IgD-negative memory B cell (primary cell): ENCODE measurements around the gene ZNF467. TPM values are rescaled to one million over a fixed set of nuclear protein-coding genes. Genes with fewer than 3 reads are reported as not detected.

ENCODE experiments used
- H3K27ac Mint-ChIP-seq, 3 donors: one replicate each; pipeline ENCODE4 v1.8.0; 2020 to 2022; ENCODE audit warnings: mild to moderate bottlenecking in 3 of 3, mixed read lengths in 3 of 3, moderate library complexity in 1 of 3
- H3K27me3 Mint-ChIP-seq: one replicate; pipeline ENCODE4 v1.8.0; 2021; ENCODE audit warnings: mixed read lengths
- H3K36me3 Mint-ChIP-seq: one replicate; pipeline ENCODE4 v1.8.0; 2020; ENCODE audit warnings: mild to moderate bottlenecking, mixed read lengths
- H3K4me1 Mint-ChIP-seq, 3 donors: one replicate each; pipeline ENCODE4 v1.8.0; 2020 to 2022; ENCODE audit warnings: mixed read lengths in 3 of 3, mild to moderate bottlenecking in 1 of 3
- H3K4me3 Mint-ChIP-seq, 4 donors: one replicate each; pipeline ENCODE4 v1.8.0; 2020 to 2022; ENCODE audit warnings: mild to moderate bottlenecking in 4 of 4, mixed read lengths in 4 of 4, moderate library complexity in 3 of 4
- H3K9me3 Mint-ChIP-seq, 3 donors: one replicate each; pipeline ENCODE4 v1.8.0; 2020 to 2021; ENCODE audit warnings: mixed read lengths in 3 of 3, mild to moderate bottlenecking in 1 of 3
- polyA plus RNA-seq: library from polyadenylated mRNA; unstranded; fragments of 300-500 nt; fragmentation: Illumina TruSeq; gene quantifications from one replicate; pipeline ENCODE4 v1.2.3, GENCODE V29; 2021

The ZNF467 gene
- polyA plus RNA-seq, 1 donor from 2014 or later = not detected

- Mint-ChIP-seq H3K4me3 (no peak overlapping the region), H3K9me3 (no peaks in the 10 kb centered on the region), H3K4me1 (no peaks in the 10 kb centered on the region), H3K27me3 (peaks cover 7% of the 10 kb centered on the region), H3K27ac (no peak overlapping the region), H3K36me3 (no peaks in the 10 kb centered on the region)
Observed at GRCh38 chr7:149762610-149763009, 10.8 kb downstream of the ZNF467 start.

GRCh38 chr7:149762089-149762488, 11.3 kb downstream of the ZNF467 start:
- peaks cover 7% of the 10 kb centered on the region for H3K27me3 Mint-ChIP-seq
- no peak overlapping the region for H3K27ac Mint-ChIP-seq
- H3K4me3 Mint-ChIP-seq = no peak overlapping the region
- no peaks in the 10 kb centered on the region for H3K4me1 Mint-ChIP-seq
- no peaks in the 10 kb centered on the region for H3K9me3 Mint-ChIP-seq
- H3K36me3 Mint-ChIP-seq = no peaks in the 10 kb centered on the region

- Mint-ChIP-seq H3K27me3 (peaks cover 7% of the 10 kb centered on the region), H3K27ac (no peak overlapping the region), H3K4me3 (no peak overlapping the region), H3K4me1 (no peaks in the 10 kb centered on the region), H3K9me3 (no peaks in the 10 kb centered on the region), H3K36me3 (no peaks in the 10 kb centered on the region)
Observed at GRCh38 chr7:149761307-149761706, 12.1 kb downstream of the ZNF467 start.

GRCh38 chr7:149760538-149760937, 12.8 kb downstream of the ZNF467 start:
- H3K36me3 Mint-ChIP-seq = no peaks in the 10 kb centered on the region
- H3K4me3 Mint-ChIP-seq = no peak overlapping the region
- no peaks in the 10 kb centered on the region for H3K4me1 Mint-ChIP-seq
- H3K9me3 Mint-ChIP-seq = peaks cover 0 to under 1% (median 0%) of the 10 kb centered on the region in 3 donors
- H3K27ac Mint-ChIP-seq = no peak overlapping the region
- peaks cover 7% of the 10 kb centered on the region for H3K27me3 Mint-ChIP-seq

GRCh38 chr7:149759093-149759860, 14.1 kb downstream of the ZNF467 start:
- Mint-ChIP-seq H3K4me1 (no peaks in the 10 kb centered on the region), H3K4me3 (no peak overlapping the region), H3K36me3 (no peaks in the 10 kb centered on the region), H3K27me3 (peaks cover 9% of the 10 kb centered on the region), H3K27ac (no peak overlapping the region), H3K9me3 (peaks cover 0 to 2% (median 0%) of the 10 kb centered on the region in 3 donors)

- Mint-ChIP-seq H3K27me3 (peaks cover 2% of the 10 kb centered on the region), H3K27ac (no peak overlapping the region), H3K4me3 (no peak overlapping the region), H3K4me1 (no peaks in the 10 kb centered on the region), H3K36me3 (peaks cover 2% of the 10 kb centered on the region), H3K9me3 (peaks cover 0 to 4% (median 3%) of the 10 kb centered on the region in 3 donors)
Observed at GRCh38 chr7:149753375-149754233, 19.8 kb downstream of the ZNF467 start.

- Mint-ChIP-seq H3K9me3 (peaks cover 0 to 4% (median 3%) of the 10 kb centered on the region in 3 donors), H3K27ac (peak overlapping the region in 1 of 3 donors; percentile 57), H3K4me3 (no peak overlapping the region), H3K36me3 (peaks cover 2% of the 10 kb centered on the region), H3K4me1 (no peaks in the 10 kb centered on the region), H3K27me3 (peaks cover 2% of the 10 kb centered on the region)
Observed at GRCh38 chr7:149752646-149753045, 20.7 kb downstream of the ZNF467 start.

- no peaks in the 10 kb centered on the region for H3K4me1 Mint-ChIP-seq
- peaks cover 3% of the 10 kb centered on the region for H3K27me3 Mint-ChIP-seq
- peaks cover 0 to 4% (median 3%) of the 10 kb centered on the region in 3 donors for H3K9me3 Mint-ChIP-seq
- H3K4me3 Mint-ChIP-seq = no peak overlapping the region
- H3K27ac Mint-ChIP-seq = no peak overlapping the region
- peaks cover 2% of the 10 kb centered on the region for H3K36me3 Mint-ChIP-seq
Observed at GRCh38 chr7:149751043-149751775, 22.2 kb downstream of the ZNF467 start.

- no peak overlapping the region for H3K4me3 Mint-ChIP-seq
Observed at GRCh38 chr7:149750122-149750845, 23.1 kb downstream of the ZNF467 start.

GRCh38 chr7:149748076-149748874, 25.1 kb downstream of the ZNF467 start:
- H3K27ac Mint-ChIP-seq = no peak overlapping the region
- peaks cover 7% of the 10 kb centered on the region for H3K27me3 Mint-ChIP-seq
- peaks cover 0 to 3% (median 2%) of the 10 kb centered on the region in 3 donors for H3K9me3 Mint-ChIP-seq
- H3K4me3 Mint-ChIP-seq = no peak overlapping the region
- no peaks in the 10 kb centered on the region for H3K4me1 Mint-ChIP-seq
- peaks cover 2% of the 10 kb centered on the region for H3K36me3 Mint-ChIP-seq

More at GRCh38 chr7:149750122-149750845, 23.1 kb downstream of the ZNF467 start:
- Mint-ChIP-seq H3K27me3 (peaks cover 9% of the 10 kb centered on the region), H3K9me3 (peaks cover 0 to 3% (median 2%) of the 10 kb centered on the region in 3 donors), H3K27ac (no peak overlapping the region), H3K36me3 (peaks cover 2% of the 10 kb centered on the region), H3K4me1 (no peaks in the 10 kb centered on the region)

GRCh38 chr7:149743476-149744255, 29.7 kb downstream of the ZNF467 start:
- no peaks in the 10 kb centered on the region for H3K36me3 Mint-ChIP-seq
- H3K27me3 Mint-ChIP-seq = peaks cover 25% of the 10 kb centered on the region
- no peak overlapping the region for H3K27ac Mint-ChIP-seq
- H3K4me1 Mint-ChIP-seq = peaks cover 7 to 10% (median 8%) of the 10 kb centered on the region in 3 donors
- H3K9me3 Mint-ChIP-seq = no peaks in the 10 kb centered on the region
- H3K4me3 Mint-ChIP-seq = no peak overlapping the region

GRCh38 chr7:149742075-149742701, 31.2 kb downstream of the ZNF467 start:
- peaks cover 7 to 10% (median 8%) of the 10 kb centered on the region in 3 donors for H3K4me1 Mint-ChIP-seq
- H3K27me3 Mint-ChIP-seq = peaks cover 25% of the 10 kb centered on the region
- H3K4me3 Mint-ChIP-seq = peak overlapping the region; percentile 69 to 96 (median 88)
- H3K36me3 Mint-ChIP-seq = no peaks in the 10 kb centered on the region
- peak overlapping the region in 2 of 3 donors; percentile 40 to 89 for H3K27ac Mint-ChIP-seq
- H3K9me3 Mint-ChIP-seq = no peaks in the 10 kb centered on the region

- H3K27ac Mint-ChIP-seq = no peak overlapping the region
- no peaks in the 10 kb centered on the region for H3K36me3 Mint-ChIP-seq
- H3K4me3 Mint-ChIP-seq = peak overlapping the region; percentile 69 to 96 (median 88)
- H3K9me3 Mint-ChIP-seq = no peaks in the 10 kb centered on the region
- H3K4me1 Mint-ChIP-seq = peaks cover 7 to 10% (median 8%) of the 10 kb centered on the region in 3 donors
- H3K27me3 Mint-ChIP-seq = peaks cover 25% of the 10 kb centered on the region
Observed at GRCh38 chr7:149741629-149742028, 31.8 kb downstream of the ZNF467 start.
